HUES64 (cell line): ENCODE results near the gene CLEC4G.
"Not testable (repeated sequence)": the region's sequence is repeated elsewhere in the genome, so short reads cannot be mapped to it uniquely, and the experiment has no call there.

Experiments
- H3K27ac ChIP-seq: 2 replicates; pipeline ENCODE4 v1.7.0; 2013; ENCODE audit warnings: low read depth, low read length, inconsistent platforms
- H3K27me3 ChIP-seq: 2 replicates; pipeline ENCODE4 v1.6.1; 2013; ENCODE audit warnings: mild to moderate bottlenecking, low read length; ENCODE audit not compliant: insufficient read depth
- H3K36me3 ChIP-seq: 2 replicates; pipeline ENCODE4 v1.6.1; 2013; ENCODE audit warnings: mild to moderate bottlenecking, low read length; ENCODE audit not compliant: insufficient read depth
- H3K4me1 ChIP-seq: 2 replicates; pipeline ENCODE4 v1.6.1; 2013; ENCODE audit warnings: mild to moderate bottlenecking, low read length, moderate library complexity; ENCODE audit not compliant: insufficient read depth
- H3K4me3 ChIP-seq: 2 replicates; pipeline ENCODE4 v1.5.1; 2013; ENCODE audit warnings: mild to moderate bottlenecking, low read length, moderate library complexity
- H3K9ac ChIP-seq: 2 replicates; pipeline ENCODE4 v1.6.1; 2013; ENCODE audit warnings: mild to moderate bottlenecking, low read depth, low read length
- H3K9me3 ChIP-seq: 2 replicates; pipeline ENCODE4 v1.6.1; 2013; ENCODE audit warnings: low read depth, low read length; ENCODE audit not compliant: insufficient read depth
- WGBS: fragments of 150-250, 120-280 bp; methylation state at CpG from one replicate; pipeline ENCODE4 v1.1.7; 2013; ENCODE audit warnings: missing lambda C conversion rate; 5-methylcytosine and 5-hydroxymethylcytosine counted together

The CLEC4G gene

GRCh38 chr19:7765043-7765442 is 33.1 kb upstream of the CLEC4G start:
- H3K27ac ChIP-seq, H3K9ac ChIP-seq, H3K9me3 ChIP-seq, H3K27me3 ChIP-seq, H3K4me3 ChIP-seq, H3K4me1 ChIP-seq, H3K36me3 ChIP-seq: not testable (repeated sequence)
- WGBS = 80% methylated on average over 2 of the region's 2 CpGs

GRCh38 chr19:7764157-7764556 is 32.2 kb upstream of the CLEC4G start:
- not testable (repeated sequence) for H3K9ac ChIP-seq, H3K4me3 ChIP-seq
- WGBS = 86% methylated on average over 3 of the region's 3 CpGs

GRCh38 chr19:7763696-7764095 is 31.8 kb upstream of the CLEC4G start:
- peaks cover 6% of the 10 kb centered on the region; the same call in 1 of the 2 replicates for H3K9me3 ChIP-seq
- H3K4me1 ChIP-seq = no peaks in the 10 kb centered on the region
- no peak overlapping the region for H3K4me3 ChIP-seq
- no peak overlapping the region for H3K9ac ChIP-seq
- H3K36me3 ChIP-seq = no peaks in the 10 kb centered on the region
- H3K27ac ChIP-seq = no peak overlapping the region
- H3K27me3 ChIP-seq = no peaks in the 10 kb centered on the region
- 32% methylated on average over 1 of the region's 1 CpG for WGBS

More at GRCh38 chr19:7764157-7764556, 32.2 kb upstream of the CLEC4G start:
- not testable (repeated sequence) for H3K27ac ChIP-seq, H3K4me1 ChIP-seq, H3K27me3 ChIP-seq, H3K9me3 ChIP-seq, H3K36me3 ChIP-seq

- H3K4me1 ChIP-seq = no peaks in the 10 kb centered on the region
- no peaks in the 10 kb centered on the region for H3K27me3 ChIP-seq
- WGBS = 80% methylated on average over 8 of the region's 8 CpGs
- H3K9me3 ChIP-seq = peaks cover 8% of the 10 kb centered on the region; the same call in 1 of the 2 replicates
- no peak within 1 kb of the TSS for H3K4me3 ChIP-seq
- no peaks in the 10 kb centered on the region for H3K36me3 ChIP-seq
- no peak within 1 kb of the TSS for H3K27ac ChIP-seq
- H3K9ac ChIP-seq = no peak within 1 kb of the TSS
Measured at GRCh38 chr19:7762719-7763293, 30.9 kb upstream of the CLEC4G start, which contains the start of gene CLEC4M. Gene CLEC4M, plus strand, starts transcription at chr19:7763243. Its CDS starts 24 bp downstream, at chr19:7763267.

GRCh38 chr19:7759156-7759555 is 27.2 kb upstream of the CLEC4G start:
- no peaks in the 10 kb centered on the region for H3K27me3 ChIP-seq
- H3K36me3 ChIP-seq = no peaks in the 10 kb centered on the region
- peaks cover 23% of the 10 kb centered on the region for H3K9me3 ChIP-seq
- no peak overlapping the region for H3K9ac ChIP-seq
- no CpG with 5 or more reads among the region's 1 CpG for WGBS
- no peaks in the 10 kb centered on the region for H3K4me1 ChIP-seq
- no peak overlapping the region for H3K27ac ChIP-seq
- no peak overlapping the region for H3K4me3 ChIP-seq

GRCh38 chr19:7757358-7757757 is 25.4 kb upstream of the CLEC4G start:
- Histone ChIP-seq H3K27ac (no peak overlapping the region), H3K9me3 (peaks cover 23% of the 10 kb centered on the region), H3K27me3 (no peaks in the 10 kb centered on the region), H3K4me3 (no peak overlapping the region), H3K4me1 (no peaks in the 10 kb centered on the region), H3K9ac (no peak overlapping the region), H3K36me3 (no peaks in the 10 kb centered on the region)
- WGBS = 79% methylated on average over 3 of the region's 3 CpGs

GRCh38 chr19:7756258-7756657 is 24.3 kb upstream of the CLEC4G start:
- H3K4me1 ChIP-seq = no peaks in the 10 kb centered on the region
- H3K9ac ChIP-seq = no peak overlapping the region
- no peak overlapping the region for H3K27ac ChIP-seq
- 22% methylated on average over 3 of the region's 4 CpGs for WGBS
- H3K9me3 ChIP-seq = peaks cover 20% of the 10 kb centered on the region
- no peak overlapping the region for H3K4me3 ChIP-seq
- no peaks in the 10 kb centered on the region for H3K36me3 ChIP-seq
- H3K27me3 ChIP-seq = no peaks in the 10 kb centered on the region

- Histone ChIP-seq H3K9ac (no peak overlapping the region), H3K9me3 (peaks cover 6% of the 10 kb centered on the region; the same call in 1 of the 2 replicates), H3K4me1 (peaks cover 10% of the 10 kb centered on the region; the same call in 1 of the 2 replicates), H3K27ac (no peak overlapping the region), H3K4me3 (no peak overlapping the region), H3K27me3 (no peaks in the 10 kb centered on the region), H3K36me3 (no peaks in the 10 kb centered on the region)
- WGBS = 79% methylated on average over 12 of the region's 12 CpGs
Measured at GRCh38 chr19:7751157-7751783, 19.4 kb upstream of the CLEC4G start.

GRCh38 chr19:7748756-7749155 is 16.8 kb upstream of the CLEC4G start:
- Histone ChIP-seq H3K4me3 (no peak overlapping the region), H3K9me3 (0 out of 2 replicates have a peak, but pooled peaks cover 2% of the 10 kb centered on the region), H3K4me1 (peaks cover 10% of the 10 kb centered on the region; the same call in 1 of the 2 replicates), H3K36me3 (no peaks in the 10 kb centered on the region), H3K27me3 (no peaks in the 10 kb centered on the region), H3K27ac (no peak overlapping the region), H3K9ac (no peak overlapping the region)
- WGBS = 43% methylated on average over 4 of the region's 4 CpGs

- 0 out of 2 replicates have a peak, but pooled peaks cover 2% of the 10 kb centered on the region for H3K9me3 ChIP-seq
- WGBS = 87% methylated on average over 1 of the region's 2 CpGs
- no peak overlapping the region for H3K4me3 ChIP-seq
- no peak overlapping the region for H3K27ac ChIP-seq
- peaks cover 10% of the 10 kb centered on the region; the same call in 1 of the 2 replicates for H3K4me1 ChIP-seq
- H3K9ac ChIP-seq = no peak overlapping the region
- no peaks in the 10 kb centered on the region for H3K27me3 ChIP-seq
- H3K36me3 ChIP-seq = no peaks in the 10 kb centered on the region
Measured at GRCh38 chr19:7748171-7748570, 16.3 kb upstream of the CLEC4G start.

- Histone ChIP-seq H3K9ac (no peak within 1 kb of the TSS), H3K27ac (no peak within 1 kb of the TSS), H3K27me3 (no peaks in the 10 kb centered on the region), H3K36me3 (no peaks in the 10 kb centered on the region), H3K4me1 (peaks cover 10% of the 10 kb centered on the region; the same call in 1 of the 2 replicates), H3K9me3 (0 out of 2 replicates have a peak, but pooled peaks cover 2% of the 10 kb centered on the region), H3K4me3 (no peak within 1 kb of the TSS)
- WGBS = 73% methylated on average over 7 of the region's 7 CpGs
Measured at GRCh38 chr19:7746903-7747884, 15.3 kb upstream of the CLEC4G start, which contains the start of gene CD209. Gene CD209, minus strand, starts transcription at chr19:7747534. Its CDS starts 23 bp downstream, at chr19:7747511.
